ENCODE measurements around the gene PLCH2.
"Not testable (repeated sequence)": the region's sequence is repeated elsewhere in the genome, so short reads cannot be mapped to it uniquely, and the experiment has no call there.

DNA sequence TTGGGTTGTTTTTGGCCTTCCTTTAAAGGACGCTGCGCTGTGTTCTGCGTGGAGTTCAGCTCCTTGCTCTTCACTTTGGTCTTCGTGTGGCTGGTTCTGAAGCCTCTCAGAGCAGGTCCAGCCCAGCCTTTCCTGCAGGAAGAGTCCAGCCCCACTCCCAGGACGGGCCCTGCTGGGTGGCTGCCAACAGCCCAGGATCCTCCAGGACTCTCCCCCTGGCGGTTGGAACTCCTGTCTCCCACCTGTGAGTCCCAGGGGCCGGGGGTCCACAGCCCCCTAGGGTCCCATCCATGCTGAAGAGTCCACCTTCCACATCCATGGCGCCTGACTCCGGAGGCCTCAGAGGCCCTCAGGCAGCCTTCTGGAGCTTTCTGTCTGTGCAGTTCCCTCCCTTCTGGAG, 75.5 kb downstream of the PLCH2 start:
- TF ChIP-seq EZH2 (IDR thresholded peaks at IDR 0.05; ENCODE audit: borderline replicate concordance, low read depth, low read length, poor library complexity, severe bottlenecking), result not testable (repeated sequence)
- TF ChIP-seq, protein P1, sequence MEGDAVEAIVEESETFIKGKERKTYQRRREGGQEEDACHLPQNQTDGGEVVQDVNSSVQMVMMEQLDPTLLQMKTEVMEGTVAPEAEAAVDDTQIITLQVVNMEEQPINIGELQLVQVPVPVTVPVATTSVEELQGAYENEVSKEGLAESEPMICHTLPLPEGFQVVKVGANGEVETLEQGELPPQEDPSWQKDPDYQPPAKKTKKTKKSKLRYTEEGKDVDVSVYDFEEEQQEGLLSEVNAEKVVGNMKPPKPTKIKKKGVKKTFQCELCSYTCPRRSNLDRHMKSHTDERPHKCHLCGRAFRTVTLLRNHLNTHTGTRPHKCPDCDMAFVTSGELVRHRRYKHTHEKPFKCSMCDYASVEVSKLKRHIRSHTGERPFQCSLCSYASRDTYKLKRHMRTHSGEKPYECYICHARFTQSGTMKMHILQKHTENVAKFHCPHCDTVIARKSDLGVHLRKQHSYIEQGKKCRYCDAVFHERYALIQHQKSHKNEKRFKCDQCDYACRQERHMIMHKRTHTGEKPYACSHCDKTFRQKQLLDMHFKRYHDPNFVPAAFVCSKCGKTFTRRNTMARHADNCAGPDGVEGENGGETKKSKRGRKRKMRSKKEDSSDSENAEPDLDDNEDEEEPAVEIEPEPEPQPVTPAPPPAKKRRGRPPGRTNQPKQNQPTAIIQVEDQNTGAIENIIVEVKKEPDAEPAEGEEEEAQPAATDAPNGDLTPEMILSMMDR (conservative IDR thresholded peaks at IDR 0.05; ENCODE audit: low read depth, low read length), result not testable (repeated sequence)

Measured in A673 (cell line).